Psoas muscle (tissue), 8 donors: ENCODE measurements around the gene GGT6. TPM values are rescaled to one million over a fixed set of nuclear protein-coding genes. Genes with fewer than 3 reads are reported as not detected.

Source experiments
- ATAC-seq, 4 donors: fragments of 200-7000 bp; cut with Tn5 transposase; one replicate each; pipeline ENCODE4 v1.9.1; 2020; ENCODE audit warnings: moderate library complexity in 3 of 4, mild to moderate bottlenecking in 2 of 4
- DNase-seq, 2 donors: peaks; one replicate each; pipeline ENCODE4 v3.0.0-alpha.2; 2020
- H3K27ac ChIP-seq: fragments of 200-600 bp; one replicate; pipeline ENCODE4 v1.8.0; 2022
- H3K27me3 ChIP-seq, 3 donors: fragments of 200-600 bp in 1 of 3; one replicate each; pipeline versions ENCODE4 v1.6.1 to v1.8.0; 2013 to 2022; ENCODE audit warnings: low read length in 2 of 3, mild to moderate bottlenecking in 2 of 3, moderate library complexity in 1 of 3; ENCODE audit not compliant: insufficient read depth in 3 of 3
- H3K36me3 ChIP-seq, 2 donors: fragments of 200-600 bp in 1 of 2; one replicate each; pipeline versions ENCODE4 v1.6.1 to v1.8.0; 2013 to 2022; ENCODE audit warnings: low read depth in 1 of 2, mild to moderate bottlenecking in 1 of 2, moderate library complexity in 1 of 2; ENCODE audit not compliant: insufficient read depth in 1 of 2
- H3K4me1 ChIP-seq: fragments of 200-600 bp; one replicate; pipeline ENCODE4 v1.8.0; 2022
- H3K4me3 ChIP-seq: fragments of 200-600 bp; one replicate; pipeline ENCODE4 v1.8.0; 2022; ENCODE audit warnings: mild to moderate bottlenecking
- H3K9me3 ChIP-seq: fragments of 200-600 bp; one replicate; pipeline ENCODE4 v1.8.0; 2022
- CTCF ChIP-seq: fragments of 200-600 bp; IDR thresholded peaks from one replicate; pipeline ENCODE4 v1.8.0; 2022; ENCODE audit warnings: antibody characterized with exemption
- WGBS, 3 donors: extraction: QIAGEN DNeasy Blood & Tissue Kit; methylation state at CpG; one replicate each; pipeline versions ENCODE4 v1.1.6 to v1.1.7; 2013; 5-methylcytosine and 5-hydroxymethylcytosine counted together
- intact Hi-C, 2 donors: fragments of 100-400 bp; cut with DNase I; formaldehyde crosslinking; loops; one replicate each; pipeline versions ENCODE4 v1.11.0 to v1.14.2; 2022
- long read RNA-seq, 2 donors: library from polyadenylated mRNA; unstranded; transcript quantifications; one replicate each; pipeline ENCODE4 v2.0.0, GENCODE V29; 2021
- polyA plus RNA-seq, 3 donors: library from polyadenylated mRNA; stranded (reverse); fragments of 200-250 nt; gene quantifications; one replicate each; pipeline ENCODE4 v1.2.3, GENCODE V29; 2013
- total RNA-seq, 4 donors: library from RNA; stranded (reverse); fragmentation: NEBNext Ultra II Directional in 2 of 4; extraction: Animal tissue kit (Norgen Biotek cat#: 25700) in 2 of 4; gene quantifications; one replicate each; pipeline versions ENCODE4 v1.2.1 to v1.2.4, GENCODE V29; 2021 to 2023
- donor health status: healthy with polysubstance abuse.
- donor health status: DM: no; HTN: no; CAD: no; lungs with moderate emphysema.
- donor health status: Bipolar disorder and iron deficiency.
- donor health status: healthy.
- donor health status: DM: yes; HTN: yes; CAD: no.
- donor health status: DM: no; HTN: no; CAD: no.
- donor health status: DM: no; HTN: no; CAD: no.
- donor health status: DM: yes; HTN: yes; CAD: no.

Gene GGT6
- total RNA-seq, result not detected
- under 1 TPM in 1 of 3 donors, not detected in 2; 0.03 TPM for polyA plus RNA-seq
- long read RNA-seq, donor 1, result 0 reads
- long read RNA-seq, donor 2, result 0 reads

- intact Hi-C loops, result loop anchor here in 1 of 2 donors (10.0 kb wide), 1 partner anchor 344 kb away; the partner anchor contains the start of gene CHRNE
- WGBS, 3 donors, result 79 to 84% (median 81%) methylated on average over 12 of the region's 12 CpGs
- DNase-seq (peak in 1 of 2 donors; percentile 45), ATAC-seq (no peak)
- Histone ChIP-seq H3K4me1 (peaks cover 7% of the 10 kb centered on the region), H3K27me3 (no peaks in the 10 kb centered on the region), H3K36me3 (no peaks in the 10 kb centered on the region), H3K4me3 (no peak within 1 kb of the TSS), H3K27ac (no peak within 1 kb of the TSS), H3K9me3 (no peaks in the 10 kb centered on the region)
- no peak for TF ChIP-seq CTCF
These were observed at the start of gene GGT6 for GRCh38 chr17:4560421-4560820. Gene GGT6, minus strand, starts transcription at chr17:4560577. Its CDS starts 56 bp downstream, at chr17:4560521.

GRCh38 chr17:4610162-4610561 is 49.8 kb upstream of the GGT6 start:
- intact Hi-C loops, result no loop called here
- Histone ChIP-seq H3K4me3 (peak overlapping the region; percentile 57), H3K36me3 (peaks cover 0 to 31% of the 10 kb centered on the region in 2 donors), H3K4me1 (peaks cover 51% of the 10 kb centered on the region), H3K9me3 (no peaks in the 10 kb centered on the region), H3K27ac (peak overlapping the region; percentile 84), H3K27me3 (no peaks in the 10 kb centered on the region)
- ATAC-seq (peak; percentile 5 to 28 (median 12)), DNase-seq (no peak)
- 49 to 71% (median 53%) methylated on average over 5 of the region's 5 CpGs for WGBS, 3 donors
- no peak for TF ChIP-seq CTCF

- peak overlapping the region; percentile 84 for H3K27ac ChIP-seq
- TF ChIP-seq CTCF, result no peak
- intact Hi-C loops, result no loop called here
- no peaks in the 10 kb centered on the region for H3K9me3 ChIP-seq
- H3K4me3 ChIP-seq, result no peak overlapping the region
- no peaks in the 10 kb centered on the region for H3K27me3 ChIP-seq
- H3K4me1 ChIP-seq, result peaks cover 55% of the 10 kb centered on the region
- 25 to 34% (median 28%) methylated on average over 7 of the region's 7 CpGs for WGBS, 3 donors
- peak in 1 of 2 donors; percentile 79 for DNase-seq
- ATAC-seq, result peak; percentile 81 to 91 (median 86)
- peaks cover 0 to 34% of the 10 kb centered on the region in 2 donors for H3K36me3 ChIP-seq
These were observed 49.4 kb upstream of the GGT6 start for GRCh38 chr17:4609761-4610160.

GRCh38 chr17:4607773-4608187 is 47.4 kb upstream of the GGT6 start:
- peak overlapping the region; percentile 84 for H3K27ac ChIP-seq
- H3K4me1 ChIP-seq, result peaks cover 71% of the 10 kb centered on the region
- H3K36me3 ChIP-seq, result peaks cover 0 to 43% of the 10 kb centered on the region in 2 donors
- intact Hi-C loops, result no loop called here
- H3K9me3 ChIP-seq, result no peaks in the 10 kb centered on the region
- H3K4me3 ChIP-seq, result peak overlapping the region; percentile 5
- ATAC-seq, result no peak
- WGBS, 3 donors, result 7 to 32% (median 8%) methylated on average over 9 of the region's 9 CpGs
- peak; percentile 73 to 81 for DNase-seq
- H3K27me3 ChIP-seq, result no peaks in the 10 kb centered on the region
- TF ChIP-seq CTCF, result no peak

GRCh38 chr17:4607261-4607741 is 46.9 kb upstream of the GGT6 start:
- no peaks in the 10 kb centered on the region for H3K27me3 ChIP-seq
- H3K9me3 ChIP-seq, result no peaks in the 10 kb centered on the region
- no peak for TF ChIP-seq CTCF
- H3K27ac ChIP-seq, result peak overlapping the region; percentile 84
- DNase-seq (peak in 1 of 2 donors; percentile 62), ATAC-seq (no peak)
- peaks cover 0 to 48% of the 10 kb centered on the region in 2 donors for H3K36me3 ChIP-seq
- H3K4me3 ChIP-seq, result peak overlapping the region; percentile 5
- WGBS, 3 donors, result 64 to 71% (median 68%) methylated on average over 25 of the region's 25 CpGs
- peaks cover 76% of the 10 kb centered on the region for H3K4me1 ChIP-seq
- intact Hi-C loops, result no loop called here
